ENCODE data around the gene KCNJ11.

DNA sequence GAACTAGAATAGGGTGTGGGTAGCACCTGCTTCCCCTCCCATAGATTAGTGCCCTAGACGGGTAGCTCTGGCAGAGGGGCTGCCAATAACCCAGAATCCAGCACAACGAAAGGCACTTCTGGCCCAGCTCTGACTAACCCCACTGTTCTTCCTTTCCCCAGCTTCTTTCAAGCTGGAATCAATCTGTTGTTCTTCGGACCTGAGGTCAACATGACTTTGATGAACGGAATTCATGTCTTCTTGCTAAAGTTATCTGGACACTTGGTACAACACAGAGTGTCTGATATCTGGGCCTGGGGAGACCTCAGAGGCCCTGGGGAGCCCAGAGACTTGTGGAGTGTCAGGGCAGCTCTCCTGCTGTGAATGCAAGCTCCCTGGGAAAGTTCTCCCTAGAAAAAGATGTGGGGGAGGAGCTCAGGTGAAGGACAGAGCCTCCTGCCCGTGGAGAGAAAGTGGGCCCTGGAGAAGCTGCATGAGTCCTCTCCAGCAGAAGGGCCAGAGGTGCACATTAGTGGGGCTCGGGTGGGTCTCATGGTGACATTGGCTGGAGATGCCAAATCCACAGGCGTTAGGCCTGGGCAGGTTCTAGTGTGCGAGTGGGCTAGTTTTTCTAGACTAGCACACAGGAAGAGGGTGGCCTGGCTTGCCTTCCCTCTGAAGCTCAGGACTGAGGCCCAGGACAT is 6.3 kb downstream of the KCNJ11 start:
- TF ChIP-seq POLR2A (IDR thresholded peaks at IDR 0.05; ENCODE audit: low read depth) = no peak
- TF ChIP-seq POLR2AphosphoS5 (IDR thresholded peaks at IDR 0.05) = no peak
